Neural cell (in vitro differentiated cells): ENCODE measurements around the gene TOR1AIP1. TPM values are rescaled to one million over a fixed set of nuclear protein-coding genes. Genes with fewer than 3 reads are reported as not detected.

Source experiments
- H2AFZ ChIP-seq: fragments of 200-600, 300-800 bp; sonication (generic), shearing (Covaris generic); 2 replicates; pipeline ENCODE4 v1.6.0; 2014; ENCODE audit warnings: low read depth, mild to moderate bottlenecking, antibody characterized with exemption, low read length, moderate library complexity
- H3F3A ChIP-seq: fragments of 200-600 bp; shearing (Covaris generic); 2 replicates; pipeline ENCODE4 v1.6.1; 2016; ENCODE audit warnings: mild to moderate bottlenecking, moderate library complexity, mixed read lengths, antibody characterized with exemption, low read length; ENCODE audit not compliant: insufficient read depth, poor library complexity, severe bottlenecking
- H3K27ac ChIP-seq: fragments of 200-600, 300-800 bp; sonication (generic), shearing (Covaris generic); 2 replicates; pipeline ENCODE4 v1.5.1; 2014; ENCODE audit warnings: mild to moderate bottlenecking, low read length, moderate library complexity
- H3K27me3 ChIP-seq: fragments of 300-800, 200-600 bp; sonication (generic), shearing (Covaris generic); 2 replicates; pipeline ENCODE4 v1.6.0; 2014; ENCODE audit warnings: mild to moderate bottlenecking, low read depth, low read length, moderate library complexity; ENCODE audit not compliant: insufficient read depth
- H3K36me3 ChIP-seq: fragments of 300-800, 200-600 bp; sonication (generic), shearing (Covaris generic); 2 replicates; pipeline ENCODE4 v1.5.1; 2014; ENCODE audit warnings: mild to moderate bottlenecking, antibody characterized with exemption, low read length, moderate library complexity; ENCODE audit not compliant: insufficient read depth
- H3K4me2 ChIP-seq: fragments of 300-800, 200-600 bp; sonication (generic), shearing (Covaris generic); 2 replicates; pipeline ENCODE4 v1.6.0; 2014; ENCODE audit warnings: mild to moderate bottlenecking, low read length
- H3K4me3 ChIP-seq: fragments of 300-800, 200-600 bp; sonication (generic), shearing (Covaris generic); 2 replicates; pipeline ENCODE4 v1.5.1; 2014; ENCODE audit warnings: mild to moderate bottlenecking, low read length, moderate library complexity
- H3K79me2 ChIP-seq: fragments of 200-600 bp; shearing (Covaris generic); replicated peaks from 2 replicates; pipeline ENCODE4 v1.6.0; 2014; ENCODE audit warnings: mild to moderate bottlenecking, low read length, moderate library complexity; ENCODE audit not compliant: insufficient read depth
- H3K9ac ChIP-seq: fragments of 300-800, 200-600 bp; sonication (generic), shearing (Covaris generic); 2 replicates; pipeline ENCODE4 v1.6.1; 2016; ENCODE audit warnings: mild to moderate bottlenecking, low read length, mixed read lengths
- H3K9me2 ChIP-seq: fragments of 200-600 bp; shearing (Covaris generic); 2 replicates; pipeline ENCODE4 v1.6.1; 2016; ENCODE audit warnings: mild to moderate bottlenecking, low read length, mixed read lengths; ENCODE audit not compliant: insufficient read depth
- H3K9me3 ChIP-seq: fragments of 200-600, 300-800 bp; sonication (generic), shearing (Covaris generic); 2 replicates; pipeline ENCODE4 v1.6.1; 2016; ENCODE audit warnings: mild to moderate bottlenecking, mixed run types, low read length, moderate library complexity, mixed read lengths
- H4K20me1 ChIP-seq: fragments of 200-600 bp; shearing (Covaris generic); 2 replicates; pipeline ENCODE4 v1.6.1; 2016; ENCODE audit warnings: mild to moderate bottlenecking, mixed run types; ENCODE audit not compliant: insufficient read depth
- EP300 ChIP-seq: fragments of 450-650 bp; conservative IDR thresholded peaks from 2 replicates; pipeline ENCODE4 v1.6.1; 2014; ENCODE audit warnings: antibody characterized with exemption, mild to moderate bottlenecking, moderate library complexity; ENCODE audit not compliant: poor library complexity, severe bottlenecking
- EZH2 ChIP-seq: fragments of 200-600, 300-800 bp; shearing (Covaris generic), sonication (generic); IDR thresholded peaks from 2 replicates; pipeline ENCODE4 v1.6.1; 2014; ENCODE audit warnings: antibody characterized with exemption, low read length, borderline replicate concordance, mild to moderate bottlenecking; ENCODE audit not compliant: insufficient read depth, poor library complexity, severe bottlenecking
- MXI1 ChIP-seq: fragments of 450-650 bp; conservative IDR thresholded peaks from 2 replicates; pipeline ENCODE4 v1.6.1; 2014; ENCODE audit warnings: antibody characterized with exemption, mild to moderate bottlenecking; ENCODE audit not compliant: poor library complexity, severe bottlenecking
- POLR2AphosphoS5 ChIP-seq: IDR thresholded peaks from 2 replicates; pipeline ENCODE4 v1.6.1; 2012
- RAD21 ChIP-seq: fragments of 450-650 bp; conservative IDR thresholded peaks from 2 replicates; pipeline ENCODE4 v1.6.1; 2014; ENCODE audit warnings: antibody characterized with exemption, mild to moderate bottlenecking, moderate library complexity
- SMC3 ChIP-seq: fragments of 450-650 bp; conservative IDR thresholded peaks from 2 replicates; pipeline ENCODE4 v1.6.1; 2014; ENCODE audit warnings: antibody characterized with exemption, mild to moderate bottlenecking, moderate library complexity; ENCODE audit not compliant: poor library complexity
- TAF1 ChIP-seq: IDR thresholded peaks from 2 replicates; pipeline ENCODE4 v1.6.1; 2012; ENCODE audit warnings: low read depth
- polyA plus RNA-seq: library from polyadenylated mRNA; depleted of rRNA; stranded (reverse); fragments of >200 nt; gene quantifications from 2 replicates; pipeline ENCODE4 v1.2.3, GENCODE V29; 2014
- TF ChIP-seq, protein P1 (sequence below): IDR thresholded peaks from 2 replicates; pipeline ENCODE4 v1.6.1; 2012; ENCODE audit warnings: borderline replicate concordance
- TF ChIP-seq, protein P2 (sequence below): fragments of 450-650 bp; IDR thresholded peaks from 2 replicates; pipeline ENCODE4 v1.5.1; 2014; ENCODE audit warnings: antibody characterized with exemption, mild to moderate bottlenecking, moderate library complexity; ENCODE audit not compliant: poor library complexity, severe bottlenecking

TOR1AIP1 gene
- polyA plus RNA-seq, 1 donor from 2014 or later: 10.4 TPM

DNA sequence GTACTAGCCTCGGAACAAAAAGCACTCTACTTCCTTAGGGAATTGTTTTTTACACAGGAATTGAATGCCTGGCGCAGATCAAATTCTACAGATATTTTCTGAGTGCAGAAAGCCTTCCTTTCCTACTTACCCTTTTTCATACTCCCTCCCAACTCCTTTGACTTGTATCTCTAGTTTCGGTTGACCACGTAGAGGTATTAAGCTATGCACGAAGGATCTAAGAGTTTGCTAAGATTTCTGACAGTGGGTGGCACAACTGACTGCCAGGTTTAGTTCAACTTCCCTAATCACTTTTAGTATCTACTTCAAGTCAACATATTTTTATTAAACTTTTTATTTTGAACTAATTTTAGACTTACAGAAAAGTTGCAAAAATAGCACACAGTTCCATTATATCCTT, 9.5 kb upstream of the TOR1AIP1 start:
- no peak overlapping the region for H3K4me2 ChIP-seq
- peaks cover 64% of the 10 kb centered on the region for H3K79me2 ChIP-seq
- H4K20me1 ChIP-seq: no peaks in the 10 kb centered on the region
- no peaks in the 10 kb centered on the region for H3K27me3 ChIP-seq
- H3K4me3 ChIP-seq: no peak overlapping the region
- H3K36me3 ChIP-seq: peaks cover 4% of the 10 kb centered on the region
- no peaks in the 10 kb centered on the region for H3K9me2 ChIP-seq
- H3K9me3 ChIP-seq: no peaks in the 10 kb centered on the region
- TF ChIP-seq EP300 (no peak), EZH2 (no peak), TAF1 (no peak), SMC3 (no peak), MXI1 (no peak), RAD21 (no peak), POLR2AphosphoS5 (no peak)
- TF ChIP-seq, protein P1, sequence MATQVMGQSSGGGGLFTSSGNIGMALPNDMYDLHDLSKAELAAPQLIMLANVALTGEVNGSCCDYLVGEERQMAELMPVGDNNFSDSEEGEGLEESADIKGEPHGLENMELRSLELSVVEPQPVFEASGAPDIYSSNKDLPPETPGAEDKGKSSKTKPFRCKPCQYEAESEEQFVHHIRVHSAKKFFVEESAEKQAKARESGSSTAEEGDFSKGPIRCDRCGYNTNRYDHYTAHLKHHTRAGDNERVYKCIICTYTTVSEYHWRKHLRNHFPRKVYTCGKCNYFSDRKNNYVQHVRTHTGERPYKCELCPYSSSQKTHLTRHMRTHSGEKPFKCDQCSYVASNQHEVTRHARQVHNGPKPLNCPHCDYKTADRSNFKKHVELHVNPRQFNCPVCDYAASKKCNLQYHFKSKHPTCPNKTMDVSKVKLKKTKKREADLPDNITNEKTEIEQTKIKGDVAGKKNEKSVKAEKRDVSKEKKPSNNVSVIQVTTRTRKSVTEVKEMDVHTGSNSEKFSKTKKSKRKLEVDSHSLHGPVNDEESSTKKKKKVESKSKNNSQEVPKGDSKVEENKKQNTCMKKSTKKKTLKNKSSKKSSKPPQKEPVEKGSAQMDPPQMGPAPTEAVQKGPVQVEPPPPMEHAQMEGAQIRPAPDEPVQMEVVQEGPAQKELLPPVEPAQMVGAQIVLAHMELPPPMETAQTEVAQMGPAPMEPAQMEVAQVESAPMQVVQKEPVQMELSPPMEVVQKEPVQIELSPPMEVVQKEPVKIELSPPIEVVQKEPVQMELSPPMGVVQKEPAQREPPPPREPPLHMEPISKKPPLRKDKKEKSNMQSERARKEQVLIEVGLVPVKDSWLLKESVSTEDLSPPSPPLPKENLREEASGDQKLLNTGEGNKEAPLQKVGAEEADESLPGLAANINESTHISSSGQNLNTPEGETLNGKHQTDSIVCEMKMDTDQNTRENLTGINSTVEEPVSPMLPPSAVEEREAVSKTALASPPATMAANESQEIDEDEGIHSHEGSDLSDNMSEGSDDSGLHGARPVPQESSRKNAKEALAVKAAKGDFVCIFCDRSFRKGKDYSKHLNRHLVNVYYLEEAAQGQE: no peak
- TF ChIP-seq, protein P2, sequence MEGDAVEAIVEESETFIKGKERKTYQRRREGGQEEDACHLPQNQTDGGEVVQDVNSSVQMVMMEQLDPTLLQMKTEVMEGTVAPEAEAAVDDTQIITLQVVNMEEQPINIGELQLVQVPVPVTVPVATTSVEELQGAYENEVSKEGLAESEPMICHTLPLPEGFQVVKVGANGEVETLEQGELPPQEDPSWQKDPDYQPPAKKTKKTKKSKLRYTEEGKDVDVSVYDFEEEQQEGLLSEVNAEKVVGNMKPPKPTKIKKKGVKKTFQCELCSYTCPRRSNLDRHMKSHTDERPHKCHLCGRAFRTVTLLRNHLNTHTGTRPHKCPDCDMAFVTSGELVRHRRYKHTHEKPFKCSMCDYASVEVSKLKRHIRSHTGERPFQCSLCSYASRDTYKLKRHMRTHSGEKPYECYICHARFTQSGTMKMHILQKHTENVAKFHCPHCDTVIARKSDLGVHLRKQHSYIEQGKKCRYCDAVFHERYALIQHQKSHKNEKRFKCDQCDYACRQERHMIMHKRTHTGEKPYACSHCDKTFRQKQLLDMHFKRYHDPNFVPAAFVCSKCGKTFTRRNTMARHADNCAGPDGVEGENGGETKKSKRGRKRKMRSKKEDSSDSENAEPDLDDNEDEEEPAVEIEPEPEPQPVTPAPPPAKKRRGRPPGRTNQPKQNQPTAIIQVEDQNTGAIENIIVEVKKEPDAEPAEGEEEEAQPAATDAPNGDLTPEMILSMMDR: no peak
- H3K27ac ChIP-seq: no peak overlapping the region
- no peak overlapping the region for H3K9ac ChIP-seq
- no peak overlapping the region for H2AFZ ChIP-seq
- no peaks in the 10 kb centered on the region for H3F3A ChIP-seq

DNA sequence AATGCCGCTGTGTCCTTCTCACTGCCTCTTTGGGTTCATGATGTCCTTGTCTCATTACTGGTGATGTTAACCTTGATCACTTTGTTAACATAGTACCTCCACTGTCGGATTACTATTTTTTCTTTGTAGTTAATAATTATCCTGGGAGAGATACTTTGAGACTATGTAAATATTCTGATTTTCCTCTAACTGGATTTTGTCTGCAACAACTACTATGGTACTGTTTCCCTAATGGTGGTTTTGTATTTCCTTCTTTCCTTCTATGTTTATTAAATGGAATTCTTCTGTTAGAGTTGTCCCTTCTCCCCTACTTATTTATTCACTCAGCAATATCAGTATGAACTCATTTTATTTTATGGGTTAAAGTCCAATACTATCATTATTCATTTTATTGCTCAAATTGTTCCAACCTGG, 8.6 kb upstream of the TOR1AIP1 start:
- peaks cover 4% of the 10 kb centered on the region for H3K36me3 ChIP-seq
- H3K4me3 ChIP-seq: no peak overlapping the region
- no peaks in the 10 kb centered on the region for H4K20me1 ChIP-seq
- H3K9ac ChIP-seq: no peak overlapping the region
- H3K4me2 ChIP-seq: no peak overlapping the region
- H3K9me3 ChIP-seq: no peaks in the 10 kb centered on the region
- H3F3A ChIP-seq: no peaks in the 10 kb centered on the region
- no peaks in the 10 kb centered on the region for H3K27me3 ChIP-seq
- no peak overlapping the region for H2AFZ ChIP-seq
- no peak overlapping the region for H3K27ac ChIP-seq
- peaks cover 56% of the 10 kb centered on the region for H3K79me2 ChIP-seq
- no peaks in the 10 kb centered on the region for H3K9me2 ChIP-seq
- no peak for TF ChIP-seq EP300
- no peak for TF ChIP-seq TAF1
- TF ChIP-seq, protein P1: no peak
- no peak for TF ChIP-seq POLR2AphosphoS5
- no peak for TF ChIP-seq RAD21
- no peak for TF ChIP-seq EZH2
- TF ChIP-seq, protein P2: no peak
- no peak for TF ChIP-seq MXI1
- no peak for TF ChIP-seq SMC3
